NCI-H524 treated with DMSO at 0.1 percent for 48 hours (cell line): Measurements from ENCODE around the gene MMP19.

Experiments used
- DNase-seq: peaks from one replicate; lab custom pipeline; 2025; lab: John Stamatoyannopoulos, UW

Gene MMP19

DNA sequence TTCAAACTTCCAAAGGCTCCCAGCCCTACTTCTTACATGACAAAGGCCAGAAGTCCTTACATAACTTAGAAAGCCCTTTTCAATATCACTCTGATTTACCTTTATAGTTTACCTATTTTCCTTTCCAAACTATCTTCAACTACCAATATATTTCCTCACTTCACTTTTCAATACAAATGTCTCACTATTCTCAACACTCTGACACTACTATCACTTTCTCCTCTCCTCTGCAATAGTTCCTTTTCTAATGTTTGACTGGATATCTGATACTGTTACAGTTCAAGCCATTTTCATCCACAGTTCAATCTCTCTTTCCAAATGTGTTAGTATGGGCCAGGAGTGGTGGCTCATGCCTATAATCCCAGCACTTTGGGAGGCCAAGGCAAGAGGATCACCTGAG, 28.5 kb downstream of the MMP19 start:
- no peak for DNase-seq

DNA sequence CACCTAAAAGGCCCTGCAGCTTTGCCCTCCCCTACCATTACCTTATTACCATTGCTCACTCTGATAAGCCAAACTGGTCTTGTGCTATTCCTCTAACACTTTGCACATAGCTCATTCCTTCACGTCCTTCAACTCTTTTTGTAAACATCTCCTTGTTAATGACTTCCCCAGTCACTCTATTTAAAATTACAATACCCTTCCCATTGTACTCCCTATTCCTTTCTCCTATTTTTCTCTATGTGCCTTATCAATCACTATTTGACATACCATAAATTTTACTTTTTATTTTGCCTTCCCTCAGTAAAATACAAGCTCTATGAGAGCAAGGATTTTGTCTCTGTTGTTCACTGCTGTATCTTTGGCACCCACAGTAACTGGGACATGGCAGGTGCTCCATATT, 30.6 kb downstream of the MMP19 start:
- DNase-seq = no peak

GRCh38 chr12:55809274-55809673, 33.5 kb downstream of the MMP19 start:
- DNase-seq = no peak

- DNase-seq = no peak
Observed at GRCh38 chr12:55806982-55807381, 35.8 kb downstream of the MMP19 start.

GRCh38 chr12:55797550-55797949, 45.2 kb downstream of the MMP19 start:
- DNase-seq = no peak

GRCh38 chr12:55797068-55797467, 45.7 kb downstream of the MMP19 start:
- peak; percentile 3 for DNase-seq

GRCh38 chr12:55795950-55796349, 46.8 kb downstream of the MMP19 start:
- no peak for DNase-seq

DNA sequence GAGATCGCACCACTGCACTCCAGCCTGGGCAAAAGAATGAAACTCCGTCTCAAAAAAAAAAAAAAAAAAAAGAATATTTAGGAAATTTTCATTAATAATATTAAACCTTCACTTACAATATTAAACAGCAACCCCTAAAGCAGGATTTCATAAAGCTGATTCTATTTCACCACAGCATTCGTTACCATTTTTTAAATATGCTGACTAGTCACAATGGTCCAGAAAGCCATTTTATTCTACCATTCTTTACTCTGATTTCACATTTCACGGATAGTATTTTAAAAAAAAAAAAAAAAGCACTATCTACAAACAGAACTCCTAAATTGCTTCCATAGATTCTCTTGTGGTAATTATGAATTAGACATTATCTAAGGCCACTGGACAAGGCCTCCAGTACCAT, 52.8 kb downstream of the MMP19 start:
- no peak for DNase-seq

- DNase-seq = no peak
Observed at GRCh38 chr12:55789171-55789570, 53.6 kb downstream of the MMP19 start.

DNA sequence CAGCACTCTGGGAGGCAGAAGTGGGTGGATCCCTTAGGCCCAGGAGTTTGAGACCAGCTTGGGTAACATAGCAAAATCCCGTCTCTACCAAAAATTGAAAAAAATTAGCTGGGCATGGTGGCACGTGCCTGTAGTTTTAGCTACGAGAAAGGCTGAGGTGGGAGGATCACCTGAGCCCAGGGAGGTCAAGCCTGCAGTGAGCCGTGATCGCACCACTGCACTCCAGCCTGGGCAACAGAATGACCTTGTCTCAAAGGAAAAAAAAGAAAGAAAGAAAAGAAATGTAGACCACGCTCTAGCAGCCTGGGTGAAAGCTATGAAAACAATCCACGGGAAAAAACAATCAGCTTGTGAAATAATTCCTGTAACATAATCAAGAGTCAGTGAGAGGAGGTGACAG, 54.2 kb downstream of the MMP19 start:
- no peak for DNase-seq
